GM21737 (cell line): ENCODE results near the gene RPL10.

Source experiments
- ATAC-seq: cut with Tn5 transposase; IDR thresholded peaks from one replicate; pipeline ENCODE4 v1.9.1; 2021; ENCODE audit warnings: mild to moderate bottlenecking, moderate library complexity; ENCODE audit not compliant: unreplicated experiment

The RPL10 gene

GRCh38 chrX:154428176-154429171 lies 30.3 kb downstream of the RPL10 start, which contains the start of gene ATP6AP1:
Gene ATP6AP1 (plus strand): TSS chrX:154428677. CDS start chrX:154428693, 16 bp downstream.
- ATAC-seq = peak; percentile 96

- ATAC-seq = no peak
These were observed 31.5 kb downstream of the RPL10 start for GRCh38 chrX:154429711-154430110.

GRCh38 chrX:154430479-154430878 lies 32.3 kb downstream of the RPL10 start:
- no peak for ATAC-seq

- no peak for ATAC-seq
These were observed 32.7 kb downstream of the RPL10 start for GRCh38 chrX:154430916-154431315.

- ATAC-seq = no peak
These were observed 33.2 kb downstream of the RPL10 start for GRCh38 chrX:154431341-154431740.

DNA sequence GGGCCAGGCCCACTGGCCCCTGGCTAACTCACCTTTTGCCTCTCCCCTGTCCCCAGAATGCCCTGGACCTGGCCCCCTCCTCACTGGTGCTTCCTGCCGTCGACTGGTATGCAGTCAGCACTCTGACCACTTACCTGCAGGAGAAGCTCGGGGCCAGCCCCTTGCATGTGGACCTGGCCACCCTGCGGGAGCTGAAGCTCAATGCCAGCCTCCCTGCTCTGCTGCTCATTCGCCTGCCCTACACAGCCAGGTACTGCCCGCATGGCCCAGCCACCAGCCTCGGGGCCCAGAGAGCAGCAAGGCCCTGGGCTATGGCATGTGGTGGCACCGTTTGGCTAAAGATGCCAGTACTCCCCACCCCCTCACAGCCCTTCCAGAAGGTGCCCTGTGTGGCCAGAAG lies 34.0 kb downstream of the RPL10 start:
- no peak for ATAC-seq

GRCh38 chrX:154433605-154434004 lies 35.4 kb downstream of the RPL10 start:
- no peak for ATAC-seq

DNA sequence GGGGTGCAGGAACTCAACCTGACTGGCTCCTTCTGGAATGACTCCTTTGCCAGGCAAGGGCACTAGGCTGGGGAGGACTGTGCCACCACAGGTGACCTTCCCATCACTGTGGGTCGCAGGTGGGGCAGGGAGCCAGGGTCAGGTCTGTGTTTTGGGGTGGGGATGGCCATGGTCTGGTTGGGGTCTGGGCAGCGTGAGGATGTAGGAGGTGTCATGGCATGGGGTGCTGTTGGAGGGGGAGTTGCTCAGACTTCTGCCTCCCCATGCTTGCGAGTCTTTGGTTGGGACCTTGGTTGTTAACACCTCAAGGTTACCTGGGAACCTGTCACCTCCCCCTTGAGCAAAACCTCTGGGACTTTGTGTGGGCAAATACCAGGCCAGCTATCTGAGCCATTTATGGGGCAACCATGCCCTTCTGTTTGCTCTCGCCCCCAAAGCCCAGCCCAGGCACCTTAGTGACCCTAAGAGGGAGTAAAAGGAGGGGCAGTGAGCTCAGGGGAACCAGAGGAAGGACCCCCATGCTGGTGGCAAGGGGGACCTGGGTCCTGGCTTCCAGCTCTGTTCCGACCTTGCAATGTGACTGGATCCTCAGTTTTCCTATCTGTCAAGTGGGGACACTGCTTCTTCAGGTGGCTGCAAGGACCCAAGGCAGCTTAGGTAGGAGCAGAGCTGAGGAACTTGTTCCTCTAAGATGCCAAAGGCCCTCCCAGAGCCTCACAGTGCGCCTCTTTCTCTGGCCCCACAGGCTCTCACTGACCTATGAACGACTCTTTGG lies 36.4 kb downstream of the RPL10 start:
- ATAC-seq = no peak

DNA sequence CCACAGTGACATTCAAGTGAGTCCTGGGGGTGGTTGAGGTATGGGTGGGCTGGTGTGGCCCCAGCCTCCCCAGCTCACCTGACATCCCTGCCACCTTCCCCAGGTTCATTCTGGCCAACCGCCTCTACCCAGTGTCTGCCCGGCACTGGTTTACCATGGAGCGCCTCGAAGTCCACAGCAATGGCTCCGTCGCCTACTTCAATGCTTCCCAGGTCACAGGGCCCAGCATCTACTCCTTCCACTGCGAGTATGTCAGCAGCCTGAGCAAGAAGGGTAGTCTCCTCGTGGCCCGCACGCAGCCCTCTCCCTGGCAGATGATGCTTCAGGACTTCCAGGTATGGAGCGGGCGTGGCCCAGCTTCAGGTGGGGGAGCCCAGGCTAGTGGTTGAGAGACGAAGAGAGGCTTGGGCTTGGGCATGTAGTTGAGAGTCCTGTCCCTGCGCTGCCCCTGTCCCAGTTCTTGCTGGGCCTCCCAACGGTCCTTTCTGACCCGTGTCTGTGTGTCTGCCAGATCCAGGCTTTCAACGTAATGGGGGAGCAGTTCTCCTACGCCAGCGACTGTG lies 37.1 kb downstream of the RPL10 start:
- ATAC-seq = no peak

DNA sequence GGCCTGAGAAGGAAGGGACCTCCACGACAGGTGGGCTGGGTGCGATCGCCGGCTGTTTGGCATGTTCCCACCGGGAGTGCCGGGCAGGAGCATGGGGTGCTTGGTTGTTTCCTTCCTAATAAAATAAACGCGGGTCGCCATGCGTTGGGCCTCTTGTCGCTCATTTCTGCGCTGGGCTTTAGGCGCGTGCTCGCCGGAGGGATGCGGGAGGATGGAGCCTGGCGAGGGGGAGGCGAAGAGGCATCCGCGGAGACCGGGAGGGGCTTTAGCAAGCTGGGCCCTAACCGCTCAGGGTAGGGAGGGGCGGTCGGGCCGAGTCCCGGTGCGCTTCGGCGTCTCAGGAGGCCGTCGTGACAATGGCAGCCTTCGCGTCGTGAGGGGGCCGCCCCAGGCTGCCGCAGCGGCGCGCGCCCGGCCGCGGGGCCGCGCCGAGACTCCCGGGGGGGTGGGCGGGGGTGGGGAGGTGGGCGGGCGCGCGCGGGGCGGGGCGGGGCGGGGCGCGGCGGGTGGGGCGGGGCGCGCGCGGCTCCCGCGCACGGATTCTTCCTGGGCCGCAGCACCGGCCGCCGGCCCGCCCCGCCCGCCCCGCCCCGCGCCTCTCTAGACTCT lies 38.3 kb downstream of the RPL10 start:
- no peak for ATAC-seq

DNA sequence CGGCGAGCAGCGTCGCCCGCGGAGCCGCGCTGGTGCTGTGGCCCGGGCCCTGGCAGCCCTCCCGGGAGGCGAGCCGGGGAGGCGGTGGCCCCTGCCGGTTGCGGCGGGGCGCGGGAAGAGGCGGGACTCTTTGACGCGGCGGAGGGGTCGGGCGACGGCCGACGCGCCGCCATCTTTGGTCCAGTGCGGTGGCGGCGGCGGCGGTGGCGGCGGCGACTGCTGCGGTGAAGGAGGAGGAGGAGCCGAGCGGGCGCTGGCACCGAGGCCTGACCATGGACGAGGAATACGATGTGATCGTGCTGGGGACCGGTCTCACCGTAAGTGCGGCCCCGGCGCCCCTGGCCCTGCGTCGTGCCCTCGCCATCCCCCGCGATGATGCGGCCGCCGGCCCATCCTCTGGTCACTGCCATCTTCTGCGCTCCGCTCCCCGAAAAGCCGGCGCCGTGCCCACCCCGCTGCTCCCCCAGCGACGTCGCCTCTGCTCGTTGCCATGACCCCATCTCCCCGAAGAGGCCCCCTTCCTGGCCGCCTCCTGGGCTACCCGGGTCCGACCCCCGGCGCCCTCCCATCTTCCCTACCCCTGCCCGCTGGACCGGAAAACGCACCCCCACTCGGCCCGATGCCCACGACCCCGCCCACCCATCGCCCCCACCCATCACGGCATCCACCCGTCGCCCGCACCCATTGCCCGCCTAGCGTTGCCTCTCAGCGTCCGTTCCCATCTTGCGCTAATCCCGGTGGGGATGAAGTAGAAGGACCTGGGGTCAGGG lies 39.0 kb downstream of the RPL10 start, which contains the start of gene GDI1:
TSS of gene GDI1 (plus strand) at position 172 of the 770 bp plus-strand sequence. CDS start at position 273, 101 bp downstream.
- no peak for ATAC-seq

GRCh38 chrX:154437971-154438893 lies 40.1 kb downstream of the RPL10 start:
- ATAC-seq = no peak

DNA sequence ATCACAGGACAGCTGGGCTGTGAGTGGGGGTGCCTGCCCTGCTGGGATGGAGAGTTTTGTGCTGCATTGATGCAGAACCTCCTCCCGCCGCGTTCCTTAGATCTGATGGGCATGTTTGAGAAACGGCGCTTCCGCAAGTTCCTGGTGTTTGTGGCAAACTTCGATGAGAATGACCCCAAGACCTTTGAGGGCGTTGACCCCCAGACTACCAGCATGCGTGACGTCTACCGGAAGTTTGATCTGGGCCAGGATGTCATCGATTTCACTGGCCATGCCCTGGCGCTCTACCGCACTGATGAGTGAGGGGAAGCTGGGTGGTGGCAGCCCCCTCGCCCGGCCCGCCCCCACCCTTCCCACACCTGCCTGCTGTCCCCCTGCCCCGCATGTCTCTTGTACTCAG lies 41.7 kb downstream of the RPL10 start:
- ATAC-seq = no peak

DNA sequence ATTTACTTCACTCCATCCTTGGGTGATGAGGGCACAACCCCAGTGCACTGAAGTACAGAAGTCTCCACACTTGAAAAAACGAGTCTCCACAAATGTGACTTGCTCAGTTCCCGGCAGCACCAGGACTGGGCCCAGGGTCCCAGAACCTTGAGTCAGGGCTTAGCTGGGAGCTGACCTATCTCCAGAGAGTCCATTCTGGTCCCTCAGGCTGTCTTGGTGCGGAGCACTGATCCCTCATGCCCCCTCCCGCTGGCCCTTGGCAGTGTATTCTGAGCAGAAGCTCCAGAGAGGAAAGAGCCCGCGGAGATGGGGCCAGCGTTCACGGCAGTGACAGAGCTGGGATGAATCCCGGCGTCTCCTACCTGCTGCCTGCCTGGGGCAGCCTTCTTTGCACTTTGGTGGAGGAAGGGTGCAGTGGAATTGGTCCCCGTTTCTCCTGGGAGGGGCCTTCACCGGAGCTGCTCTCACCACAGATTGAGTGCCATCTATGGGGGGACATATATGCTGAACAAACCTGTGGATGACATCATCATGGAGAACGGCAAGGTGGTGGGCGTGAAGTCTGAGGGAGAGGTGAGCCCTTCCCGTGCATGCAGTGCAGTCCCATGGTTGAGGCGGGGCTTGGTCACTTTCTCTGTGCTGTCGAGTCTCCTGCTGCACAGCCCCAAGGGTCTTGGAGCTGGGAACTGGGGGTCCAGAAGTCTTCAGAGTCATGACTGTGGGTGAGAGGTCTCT lies 42.6 kb downstream of the RPL10 start:
- ATAC-seq = no peak

GRCh38 chrX:154441564-154441963 lies 43.4 kb downstream of the RPL10 start:
- ATAC-seq = no peak

DNA sequence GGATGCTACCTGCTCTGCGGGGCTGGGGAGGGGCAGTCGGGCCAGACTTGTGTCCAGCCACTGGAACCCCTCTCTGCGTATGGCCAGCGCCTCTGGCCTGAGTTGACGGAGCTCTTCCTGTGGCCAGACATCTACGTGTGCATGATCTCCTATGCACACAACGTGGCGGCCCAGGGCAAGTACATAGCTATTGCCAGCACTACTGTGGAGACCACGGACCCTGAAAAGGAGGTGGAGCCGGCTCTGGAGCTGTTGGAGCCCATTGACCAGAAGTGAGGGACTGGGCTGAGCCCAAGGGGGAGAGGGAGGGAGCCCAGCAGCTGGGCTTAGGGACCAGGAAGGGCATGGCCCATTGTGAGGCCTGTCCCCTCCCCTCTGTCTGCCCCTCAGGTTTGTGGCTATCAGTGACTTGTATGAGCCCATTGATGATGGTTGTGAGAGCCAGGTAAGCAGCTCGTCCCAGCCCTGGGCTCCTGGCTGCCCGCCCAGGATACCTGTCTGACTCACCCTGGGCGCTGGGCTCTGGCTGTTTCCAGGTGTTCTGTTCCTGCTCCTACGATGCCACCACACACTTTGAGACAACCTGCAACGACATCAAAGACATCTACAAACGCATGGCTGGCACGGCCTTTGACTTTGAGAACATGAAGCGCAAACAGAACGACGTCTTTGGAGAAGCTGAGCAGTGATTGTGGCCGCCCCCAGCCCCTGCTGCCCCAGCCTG lies 44.0 kb downstream of the RPL10 start:
- no peak for ATAC-seq

GRCh38 chrX:154443479-154443910 lies 45.3 kb downstream of the RPL10 start:
- ATAC-seq = no peak
